GM06990 (cell line): ENCODE data around the gene CDK2AP2.
"Not testable (repeated sequence)": the region's sequence is repeated elsewhere in the genome, so short reads cannot be mapped to it uniquely, and the experiment has no call there.

Source experiments
- DNase-seq: peaks from one replicate; pipeline ENCODE4 v3.0.0-alpha.2; 2011; ENCODE audit not compliant: insufficient read length; ENCODE audit errors: extremely low read depth
- H3K27me3 ChIP-seq: replicated peaks from 2 replicates; pipeline ENCODE4 v1.6.0; 2011; ENCODE audit warnings: low read length; ENCODE audit not compliant: control insufficient read depth, insufficient read depth
- H3K36me3 ChIP-seq: 2 replicates; pipeline ENCODE4 v1.5.1; 2011; ENCODE audit warnings: low read length; ENCODE audit not compliant: control insufficient read depth, insufficient read depth
- H3K4me3 ChIP-seq: replicated peaks from 2 replicates; pipeline ENCODE4 v1.5.1; 2011; ENCODE audit warnings: low read depth, mild to moderate bottlenecking, control low read depth, low read length
- TF ChIP-seq, protein P1 (sequence below): IDR thresholded peaks from 2 replicates; pipeline ENCODE4 v1.5.1; 2011; ENCODE audit warnings: low read length, control low read depth, mild to moderate bottlenecking, inconsistent platforms; ENCODE audit not compliant: insufficient read depth, poor library complexity, severe bottlenecking

Gene CDK2AP2

DNA sequence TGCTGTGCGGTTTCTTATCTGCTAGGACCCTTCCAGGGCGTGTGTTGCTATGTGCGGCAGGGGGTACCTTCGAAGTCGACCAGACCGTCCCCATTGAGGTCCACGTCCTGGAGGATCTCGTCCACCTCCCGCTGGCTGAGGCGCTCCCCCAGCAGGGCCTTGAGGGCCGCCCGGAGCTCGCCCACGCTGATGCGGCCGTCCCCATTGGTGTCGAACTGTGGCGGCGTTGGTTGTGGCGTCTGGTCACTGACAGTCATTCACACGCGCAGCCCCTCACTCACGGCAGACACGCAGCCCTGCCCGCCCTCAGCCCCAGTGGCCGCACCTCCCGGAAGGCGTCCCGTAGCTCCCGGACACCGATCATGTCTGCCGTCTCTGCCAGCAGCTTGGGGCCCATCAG, 11.8 kb upstream of the CDK2AP2 start:
- no peak for DNase-seq
- TF ChIP-seq, protein P1, sequence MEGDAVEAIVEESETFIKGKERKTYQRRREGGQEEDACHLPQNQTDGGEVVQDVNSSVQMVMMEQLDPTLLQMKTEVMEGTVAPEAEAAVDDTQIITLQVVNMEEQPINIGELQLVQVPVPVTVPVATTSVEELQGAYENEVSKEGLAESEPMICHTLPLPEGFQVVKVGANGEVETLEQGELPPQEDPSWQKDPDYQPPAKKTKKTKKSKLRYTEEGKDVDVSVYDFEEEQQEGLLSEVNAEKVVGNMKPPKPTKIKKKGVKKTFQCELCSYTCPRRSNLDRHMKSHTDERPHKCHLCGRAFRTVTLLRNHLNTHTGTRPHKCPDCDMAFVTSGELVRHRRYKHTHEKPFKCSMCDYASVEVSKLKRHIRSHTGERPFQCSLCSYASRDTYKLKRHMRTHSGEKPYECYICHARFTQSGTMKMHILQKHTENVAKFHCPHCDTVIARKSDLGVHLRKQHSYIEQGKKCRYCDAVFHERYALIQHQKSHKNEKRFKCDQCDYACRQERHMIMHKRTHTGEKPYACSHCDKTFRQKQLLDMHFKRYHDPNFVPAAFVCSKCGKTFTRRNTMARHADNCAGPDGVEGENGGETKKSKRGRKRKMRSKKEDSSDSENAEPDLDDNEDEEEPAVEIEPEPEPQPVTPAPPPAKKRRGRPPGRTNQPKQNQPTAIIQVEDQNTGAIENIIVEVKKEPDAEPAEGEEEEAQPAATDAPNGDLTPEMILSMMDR = no peak
- Histone ChIP-seq H3K27me3 (no peaks in the 10 kb centered on the region; the same call in 1 of the 2 replicates), H3K4me3 (no peak overlapping the region), H3K36me3 (no peaks in the 10 kb centered on the region)

DNA sequence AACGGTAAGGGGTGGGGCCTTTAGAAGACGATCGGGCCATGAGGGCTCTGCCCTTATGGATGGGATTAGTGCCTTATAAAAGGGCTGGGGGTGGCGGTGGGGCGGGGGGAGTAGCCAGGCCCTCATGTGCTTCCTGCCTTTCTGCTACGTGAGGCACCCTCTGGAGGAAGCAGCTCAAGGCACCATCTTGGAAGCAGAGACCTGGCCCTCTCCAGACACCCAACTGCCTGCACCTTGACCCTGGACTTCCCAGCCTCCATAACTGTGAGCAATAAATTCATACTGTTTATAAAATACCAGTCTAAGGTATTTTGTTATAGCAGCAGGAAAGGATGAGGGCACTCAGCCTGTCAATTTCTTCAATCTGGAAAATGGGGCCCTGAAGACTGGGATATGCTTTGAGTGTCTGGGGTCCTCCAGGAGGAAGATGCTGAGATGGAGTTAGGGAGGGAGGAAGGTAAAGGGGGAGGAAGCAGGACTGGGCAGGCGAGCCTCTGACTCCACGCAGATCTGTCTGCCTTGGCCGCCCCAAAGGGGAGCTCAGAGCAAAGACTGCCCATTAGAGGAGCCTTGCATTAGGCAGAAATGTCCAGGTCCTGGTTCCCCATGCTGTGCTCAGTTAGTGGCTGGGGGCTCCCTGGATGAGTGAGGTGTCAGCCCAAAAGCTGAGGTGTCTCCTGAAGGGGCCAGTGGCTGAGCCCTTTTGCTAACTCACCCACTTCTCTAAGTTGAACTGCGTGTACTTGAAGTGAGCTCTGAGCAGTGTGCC, 10.0 kb upstream of the CDK2AP2 start:
- Histone ChIP-seq H3K4me3 (no peak overlapping the region), H3K36me3 (no peaks in the 10 kb centered on the region), H3K27me3 (no peaks in the 10 kb centered on the region; the same call in 1 of the 2 replicates)
- DNase-seq = no peak
- TF ChIP-seq, protein P1 = no peak

DNA sequence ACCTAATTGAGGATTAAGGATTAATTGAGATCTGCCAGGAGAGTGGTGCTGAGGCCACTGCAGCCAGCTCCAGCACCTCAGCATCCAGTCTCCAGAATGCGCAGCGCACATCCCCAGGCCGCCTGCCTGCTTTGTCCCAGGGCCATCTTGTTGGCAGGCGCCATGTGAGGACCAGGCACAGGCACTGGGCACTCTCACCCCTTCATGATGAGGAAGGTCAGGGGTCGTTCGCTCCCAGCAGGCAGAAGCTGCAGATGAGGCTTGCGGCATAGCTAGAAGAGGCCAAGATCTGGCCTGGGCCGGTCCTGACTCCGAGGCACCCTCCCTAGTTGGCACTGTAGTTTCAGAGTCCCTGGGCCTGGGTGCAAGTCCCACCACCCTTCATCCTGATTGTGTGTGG, 8.8 kb upstream of the CDK2AP2 start:
- Histone ChIP-seq H3K27me3 (no peaks in the 10 kb centered on the region), H3K4me3 (no peak overlapping the region), H3K36me3 (no peaks in the 10 kb centered on the region)
- DNase-seq = no peak
- TF ChIP-seq, protein P1 = no peak

DNA sequence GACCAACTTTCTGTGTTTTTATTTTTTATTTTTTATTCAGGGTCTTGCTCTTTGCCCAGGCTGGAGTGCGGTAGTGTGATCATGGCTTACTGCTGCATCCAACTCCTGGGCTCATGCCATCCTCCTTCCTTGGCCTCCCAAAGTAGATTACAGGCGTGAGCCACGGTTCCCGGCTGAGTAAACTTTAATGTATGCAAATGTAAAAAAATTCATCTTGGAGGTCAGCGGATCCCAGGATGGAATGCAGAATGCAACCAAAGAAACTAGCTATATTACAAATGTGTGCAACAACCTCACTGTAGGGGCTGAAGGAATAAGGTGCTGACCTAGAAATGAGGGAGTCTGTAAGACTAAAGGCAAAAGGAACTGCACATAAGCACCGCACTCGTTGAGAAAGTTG, 6.2 kb upstream of the CDK2AP2 start:
- no peak for DNase-seq
- TF ChIP-seq, protein P1 = no peak
- Histone ChIP-seq H3K4me3 (no peak overlapping the region), H3K27me3 (no peaks in the 10 kb centered on the region), H3K36me3 (no peaks in the 10 kb centered on the region)

DNA sequence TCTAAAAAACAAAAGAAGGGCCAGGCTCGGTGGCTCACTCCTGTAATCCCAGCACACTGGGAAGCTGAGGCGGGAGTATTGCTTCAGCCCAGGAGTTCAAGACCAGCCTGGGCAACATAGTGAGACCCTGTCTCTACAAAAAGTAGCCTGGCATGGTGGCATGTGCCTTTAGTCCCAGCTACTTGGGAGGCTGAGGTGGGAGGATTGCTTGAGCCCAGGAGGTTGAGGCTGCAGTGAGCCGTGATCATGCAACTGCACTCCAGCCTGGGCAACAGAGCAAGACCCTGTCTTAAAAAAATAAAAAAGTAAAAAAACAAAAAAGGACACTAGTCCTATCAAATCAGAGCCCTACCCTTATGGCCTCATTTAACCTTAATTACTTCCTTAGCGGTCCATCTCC, 3.6 kb upstream of the CDK2AP2 start:
- not testable (repeated sequence) for H3K4me3 ChIP-seq, DNase-seq, H3K27me3 ChIP-seq, H3K36me3 ChIP-seq

DNA sequence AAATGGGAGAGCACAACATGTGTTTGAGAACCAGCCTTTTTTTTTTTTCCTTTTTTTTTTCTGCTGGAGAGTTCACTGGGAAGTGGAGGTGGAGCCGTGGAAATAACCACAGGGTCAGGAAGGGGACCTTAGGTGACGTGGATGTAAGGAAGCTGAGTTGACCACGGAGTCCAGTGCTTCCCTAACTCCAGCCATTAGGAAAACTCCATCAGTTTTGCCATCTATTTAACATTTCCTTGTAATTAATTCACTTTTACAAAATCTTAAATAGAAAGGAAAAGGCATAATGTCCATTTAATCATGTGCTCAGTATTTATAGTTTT, 2.0 kb upstream of the CDK2AP2 start:
- Histone ChIP-seq H3K4me3 (no peak overlapping the region), H3K27me3 (no peaks in the 10 kb centered on the region), H3K36me3 (peaks cover 3% of the 10 kb centered on the region; the same call in 1 of the 2 replicates)
- TF ChIP-seq, protein P1 = no peak
- no peak for DNase-seq
